HG03103 (cell line): ENCODE data around the gene TMEM151A.

ENCODE experiments used
- ATAC-seq: cut with Tn5 transposase; IDR thresholded peaks from one replicate; pipeline ENCODE4 v1.9.1; 2021; ENCODE audit warnings: low read depth; ENCODE audit not compliant: unreplicated experiment

TMEM151A gene

GRCh38 chr11:66282468-66283455, 8.9 kb upstream of the TMEM151A start:
- peak; percentile 76 for ATAC-seq

GRCh38 chr11:66283461-66284105, 8.1 kb upstream of the TMEM151A start:
- ATAC-seq: no peak

- ATAC-seq: no peak
Measured at GRCh38 chr11:66284526-66285078, 7.1 kb upstream of the TMEM151A start.

- no peak for ATAC-seq
Measured at GRCh38 chr11:66285250-66285947, 6.3 kb upstream of the TMEM151A start.

GRCh38 chr11:66286699-66287098, 5.0 kb upstream of the TMEM151A start:
- no peak for ATAC-seq

- no peak for ATAC-seq
Measured at GRCh38 chr11:66287211-66287888, 4.3 kb upstream of the TMEM151A start.

- no peak for ATAC-seq
Measured at GRCh38 chr11:66287889-66288670, 3.6 kb upstream of the TMEM151A start.

- peak; percentile 91 for ATAC-seq
Measured at GRCh38 chr11:66288671-66289547, 2.8 kb upstream of the TMEM151A start, which contains the start of gene YIF1A. Gene YIF1A, minus strand, starts transcription at chr11:66289143. Its CDS starts 158 bp downstream, at chr11:66288985.

- ATAC-seq: peak; percentile 26
Measured at GRCh38 chr11:66289548-66290329, 2.0 kb upstream of the TMEM151A start.

- ATAC-seq: no peak
Measured at GRCh38 chr11:66290330-66290621, 1.4 kb upstream of the TMEM151A start.

- ATAC-seq: no peak
Measured at GRCh38 chr11:66291303-66291705, 390 bp upstream of the TMEM151A start.

- no peak for ATAC-seq
Measured at GRCh38 chr11:66292543-66293332, 1.0 kb downstream of the TMEM151A start.

- ATAC-seq: no peak
Measured at GRCh38 chr11:66293352-66293751, 1.7 kb downstream of the TMEM151A start.

- ATAC-seq: no peak
Measured at GRCh38 chr11:66293777-66294625, 2.3 kb downstream of the TMEM151A start.

- ATAC-seq: no peak
Measured at GRCh38 chr11:66294626-66295620, 3.2 kb downstream of the TMEM151A start.
